Measurements from ENCODE around the gene COBLL1.

DNA sequence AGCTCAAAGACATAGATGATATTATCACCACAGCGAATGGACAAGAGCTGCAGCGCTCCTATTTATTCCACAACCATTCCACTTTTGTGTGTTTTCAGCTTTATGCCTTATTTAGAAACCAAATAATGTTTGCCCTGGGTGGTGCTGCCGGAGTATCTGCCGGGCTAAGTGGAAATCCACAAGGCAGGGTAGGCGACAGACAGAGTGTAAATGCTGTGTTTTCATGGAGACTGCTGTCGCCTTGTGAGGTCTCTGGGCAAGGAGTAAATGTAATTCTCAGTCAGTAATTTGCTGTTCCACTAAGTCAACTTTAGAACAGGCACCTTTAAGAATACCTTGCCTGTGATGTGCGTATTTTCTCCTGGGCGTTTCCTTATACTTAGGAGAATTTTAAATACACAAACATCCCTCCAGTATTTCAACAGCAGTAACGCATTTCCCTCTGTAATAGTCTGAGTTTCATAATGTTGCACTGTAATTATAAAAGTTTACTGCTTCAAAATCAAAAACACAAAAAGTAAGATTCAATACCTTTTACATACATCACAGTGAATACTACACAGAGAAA lies 60.9 kb downstream of the COBLL1 start:
- TF ChIP-seq POLR2A (IDR thresholded peaks at IDR 0.05; ENCODE audit: low read depth, low read length) = no peak
- TF ChIP-seq POLR2AphosphoS5 (IDR thresholded peaks at IDR 0.05; ENCODE audit: low read depth, low read length) = no peak
- no peak for TF ChIP-seq TAF1 (IDR thresholded peaks at IDR 0.05; ENCODE audit: borderline replicate concordance, low read depth, low read length)

All from GM12892 (cell line).